ENCODE data around the gene CYRIA.

DNA sequence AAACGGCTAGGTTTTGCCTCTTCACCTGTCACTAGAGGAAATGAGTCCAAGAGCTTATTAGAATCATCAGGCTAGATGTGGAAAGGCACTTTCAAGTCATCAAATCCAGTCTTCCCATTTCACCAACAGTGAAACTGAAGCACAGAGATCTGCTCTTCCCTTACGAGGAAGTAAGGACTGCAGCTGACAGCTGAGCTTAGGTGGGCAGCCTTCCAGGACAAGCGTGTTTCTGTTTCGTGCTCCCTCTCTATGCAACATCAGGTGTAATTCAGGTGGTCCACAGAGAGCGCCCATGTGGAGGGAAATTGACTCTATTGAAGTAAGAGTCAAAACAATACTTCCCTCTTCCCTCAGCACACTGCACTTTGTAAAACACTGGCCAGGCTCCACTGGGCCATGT is 5.5 kb downstream of the CYRIA start:
- TF ChIP-seq, protein P1, sequence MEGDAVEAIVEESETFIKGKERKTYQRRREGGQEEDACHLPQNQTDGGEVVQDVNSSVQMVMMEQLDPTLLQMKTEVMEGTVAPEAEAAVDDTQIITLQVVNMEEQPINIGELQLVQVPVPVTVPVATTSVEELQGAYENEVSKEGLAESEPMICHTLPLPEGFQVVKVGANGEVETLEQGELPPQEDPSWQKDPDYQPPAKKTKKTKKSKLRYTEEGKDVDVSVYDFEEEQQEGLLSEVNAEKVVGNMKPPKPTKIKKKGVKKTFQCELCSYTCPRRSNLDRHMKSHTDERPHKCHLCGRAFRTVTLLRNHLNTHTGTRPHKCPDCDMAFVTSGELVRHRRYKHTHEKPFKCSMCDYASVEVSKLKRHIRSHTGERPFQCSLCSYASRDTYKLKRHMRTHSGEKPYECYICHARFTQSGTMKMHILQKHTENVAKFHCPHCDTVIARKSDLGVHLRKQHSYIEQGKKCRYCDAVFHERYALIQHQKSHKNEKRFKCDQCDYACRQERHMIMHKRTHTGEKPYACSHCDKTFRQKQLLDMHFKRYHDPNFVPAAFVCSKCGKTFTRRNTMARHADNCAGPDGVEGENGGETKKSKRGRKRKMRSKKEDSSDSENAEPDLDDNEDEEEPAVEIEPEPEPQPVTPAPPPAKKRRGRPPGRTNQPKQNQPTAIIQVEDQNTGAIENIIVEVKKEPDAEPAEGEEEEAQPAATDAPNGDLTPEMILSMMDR (conservative IDR thresholded peaks at IDR 0.05; ENCODE audit: low read length), result no peak
- TF ChIP-seq EZH2phosphoT487 (IDR thresholded peaks at IDR 0.05; ENCODE audit: borderline replicate concordance), result no peak

Data from Loucy (cell line).